Loucy (cell line): Measurements from ENCODE around the gene UVRAG.

Experiments used
- CTCF ChIP-seq: fragments of 200-600 bp; sonication (generic); conservative IDR thresholded peaks from 2 replicates; pipeline ENCODE4 v1.5.1; 2014; ENCODE audit warnings: mild to moderate bottlenecking, antibody characterized with exemption, low read length
- EZH2phosphoT487 ChIP-seq: fragments of 200-600 bp; IDR thresholded peaks from 2 replicates; pipeline ENCODE4 v1.6.1; 2018; ENCODE audit warnings: antibody characterized with exemption, mild to moderate bottlenecking, moderate library complexity, borderline replicate concordance

GRCh38 chr11:75911459-75911858 is 96.4 kb downstream of the UVRAG start:
- TF ChIP-seq CTCF (no peak), EZH2phosphoT487 (no peak)
